Measurements from ENCODE around the gene WDR89. TPM values are rescaled to one million over a fixed set of nuclear protein-coding genes. Genes with fewer than 3 reads are reported as not detected.

Gene WDR89
- total and polyA plus RNA-seq, 9 of the 15 experiments (the other 6 are each of a cell fraction or from before 2014, with no cell fraction given): 9.3 to 25.6 (median 16.2) TPM

- WGBS (ENCODE audit: insufficient coverage, low coverage, missing lambda C conversion rate): 51% methylated on average over 3 of the region's 3 CpGs
- H3K9ac ChIP-seq (ENCODE audit: insufficient read depth in 1 of 2, low read depth in 2 of 2, low read length in 2 of 2): no peak overlapping the region
- CTCF ChIA-PET (ENCODE audit: low intra/inter-chr PET ratio): interaction anchor here (0.6 kb wide), 1 partner anchor 275 kb away, joined by 3 read pairs; no protein-coding TSS in a partner anchor
- no TSS peak for BruUV-seq (replicated peaks)
- H3K36me3 ChIP-seq (ENCODE audit: control insufficient read depth, insufficient read depth, low read length): no peaks in the 10 kb centered on the region
- FAIRE-seq: no peak
- in situ Hi-C loops (cut with MboI): no loop called here
- POLR2A ChIA-PET: no interaction called here
- H3K9me1 ChIP-seq (ENCODE audit: control insufficient read depth, insufficient read depth, low read length): no peaks in the 10 kb centered on the region
- no peak overlapping the region for H2AFZ ChIP-seq (ENCODE audit: low read depth, low read length)
- no peaks in the 10 kb centered on the region for H4K20me1 ChIP-seq (replicated peaks; ENCODE audit: control insufficient read depth, insufficient read depth, low read length)
- DNase-seq (ENCODE audit: extremely low read depth in 1 of 4, low spot score in 3 of 4): no peak
- H3K4me1 ChIP-seq (replicated peaks in 1 of 2; ENCODE audit: control insufficient read depth in 2 of 2, insufficient read depth in 2 of 2, low read length in 2 of 2): no peaks in the 10 kb centered on the region; a peak in 1 of 5 replicates
- H3K4me2 ChIP-seq (ENCODE audit: insufficient read depth, low read length): no peak overlapping the region
- H3K79me2 ChIP-seq (ENCODE audit: control insufficient read depth, insufficient read depth, low read length): no peaks in the 10 kb centered on the region
- H3K27me3 ChIP-seq (ENCODE audit: control insufficient read depth in 2 of 2, insufficient read depth in 2 of 2, low read length in 2 of 2): no peaks in the 10 kb centered on the region
- H3K9me3 ChIP-seq (replicated peaks; ENCODE audit: control insufficient read depth, insufficient read depth, low read depth, low read length): no peaks in the 10 kb centered on the region
- no peak overlapping the region for H3K4me3 ChIP-seq
- H3K27ac ChIP-seq (ENCODE audit: extremely low read depth, low read depth, low read length): no peak overlapping the region
- ATAC-seq: no peak
- intact Hi-C loops (cut with micrococcal nuclease): no loop called here
- TF ChIP-seq ZNF778 (CRISPR knock-in tag; IDR thresholded peaks at IDR 0.05) (no peak), WHSC1 (IDR thresholded peaks at IDR 0.05; ENCODE audit: low read length) (no peak), STAT5B (CRISPR knock-in tag; IDR thresholded peaks at IDR 0.05) (no peak), SMARCB1 (IDR thresholded peaks at IDR 0.05; ENCODE audit: insufficient read length, low read depth) (no peak), SRSF9 (IDR thresholded peaks at IDR 0.05; ENCODE audit: borderline replicate concordance, low read depth, low read length) (no peak), ZNF583 (CRISPR knock-in tag; IDR thresholded peaks at IDR 0.05) (no peak), IFI16 (CRISPR knock-in tag; IDR thresholded peaks at IDR 0.05) (no peak), ZBTB11 (CRISPR knock-in tag; IDR thresholded peaks at IDR 0.05) (no peak), THAP7 (CRISPR knock-in tag; IDR thresholded peaks at IDR 0.05) (no peak), ZNF146 (CRISPR knock-in tag; IDR thresholded peaks at IDR 0.05; ENCODE audit: unreplicated experiment) (no peak), NFYB (IDR thresholded peaks at IDR 0.05; ENCODE audit: extremely low read depth, insufficient read length) (no peak), SMARCC2 (IDR thresholded peaks at IDR 0.05; ENCODE audit: low read depth) (no peak), NR2C2 (CRISPR knock-in tag; IDR thresholded peaks at IDR 0.05) (no peak), NR2C2 (tag; IDR thresholded peaks at IDR 0.05) (no peak), FOXJ2 (tag; IDR thresholded peaks at IDR 0.05) (0 out of 2 replicates have a peak, but pooled peaks have one; percentile 37), GMEB1 (CRISPR knock-in tag; IDR thresholded peaks at IDR 0.05) (no peak)
Measured at GRCh38 chr14:63677891-63678379, 36.3 kb upstream of the WDR89 start.
